HG02943 (cell line): ENCODE measurements around the gene MTM1.

Source experiments
- ATAC-seq: cut with Tn5 transposase; IDR thresholded peaks from one replicate; pipeline ENCODE4 v1.9.1; 2021; ENCODE audit warnings: mild to moderate bottlenecking, low read depth, moderate library complexity; ENCODE audit not compliant: unreplicated experiment

Gene MTM1

DNA sequence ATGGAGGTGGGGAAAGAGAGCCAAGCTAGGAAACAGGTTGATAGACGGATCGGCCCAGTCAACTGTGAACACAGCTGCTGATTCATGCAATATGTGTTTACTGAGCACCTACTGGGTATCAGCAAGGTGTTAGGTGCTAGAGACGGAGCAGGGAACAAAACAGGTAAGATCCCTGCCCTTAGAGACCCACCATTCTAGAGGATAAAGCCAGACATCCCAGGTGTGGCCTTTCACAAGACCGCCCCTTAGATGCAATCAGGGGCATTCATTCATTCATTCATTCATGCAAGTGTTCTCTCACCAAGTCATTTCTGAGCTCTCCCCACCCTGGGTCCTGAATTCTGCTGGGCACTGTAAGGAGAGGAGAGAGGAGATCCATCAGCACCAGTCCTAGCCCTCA, 20.2 kb upstream of the MTM1 start:
- ATAC-seq: no peak

- ATAC-seq: no peak
These were observed 19.7 kb upstream of the MTM1 start for GRCh38 chrX:150548684-150549083.

DNA sequence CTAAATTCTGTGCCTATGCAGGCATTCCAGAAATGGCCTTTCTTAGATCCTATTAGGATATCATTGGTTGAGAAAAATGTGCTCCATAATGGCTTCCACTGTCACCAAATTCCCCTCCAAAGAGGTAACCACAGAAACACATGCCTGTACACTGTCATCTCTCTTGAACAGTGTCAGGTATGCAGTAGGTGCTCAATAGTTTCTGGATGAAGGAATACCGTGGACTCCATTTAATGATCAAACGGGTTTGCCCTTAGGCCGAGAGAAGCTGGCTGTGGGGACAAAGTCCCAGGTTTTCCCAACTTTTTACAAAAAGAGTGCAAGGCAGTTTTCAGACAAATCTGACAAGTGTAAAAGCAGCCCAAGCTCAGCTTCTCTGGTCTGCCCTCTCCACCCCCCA, 16.5 kb upstream of the MTM1 start:
- no peak for ATAC-seq

DNA sequence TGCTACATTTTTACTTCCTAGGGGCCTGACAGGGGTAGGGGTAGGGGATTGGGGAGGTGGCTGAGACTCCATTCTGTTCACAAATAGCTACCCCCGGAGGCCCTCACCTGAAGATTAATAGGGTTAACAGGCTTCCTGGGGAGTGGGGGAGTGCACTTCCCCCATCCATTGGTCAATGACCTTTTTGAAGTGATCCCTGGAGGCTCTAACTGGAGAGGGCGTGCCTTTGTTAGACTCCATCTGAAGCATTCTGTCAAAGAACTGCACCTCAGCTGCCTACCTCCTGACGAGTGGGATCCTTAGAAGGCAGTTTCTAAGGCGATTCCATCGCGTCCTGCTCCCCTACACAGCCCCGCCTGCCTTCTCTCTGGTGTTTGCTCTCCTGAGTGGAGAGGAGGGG, 10.0 kb upstream of the MTM1 start:
- ATAC-seq: no peak

DNA sequence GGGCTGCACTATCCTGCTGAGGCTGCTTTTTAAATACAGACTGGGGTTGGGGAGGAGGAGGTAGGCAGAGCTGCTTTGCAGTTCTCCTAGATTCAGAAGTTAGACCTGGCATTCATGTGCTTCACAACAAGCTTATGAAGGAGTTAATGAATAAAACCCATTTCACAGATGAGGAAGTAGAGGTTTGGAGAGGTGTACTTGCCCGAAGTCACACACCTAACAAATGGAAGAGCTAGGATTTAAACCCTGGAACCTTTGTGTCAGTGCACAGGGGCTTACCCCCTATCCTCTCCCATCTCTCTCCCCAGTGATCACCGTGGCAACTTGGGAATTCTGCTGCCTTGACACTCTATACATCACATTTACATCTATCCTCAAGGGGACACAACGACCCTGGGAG, 3.6 kb upstream of the MTM1 start:
- no peak for ATAC-seq

DNA sequence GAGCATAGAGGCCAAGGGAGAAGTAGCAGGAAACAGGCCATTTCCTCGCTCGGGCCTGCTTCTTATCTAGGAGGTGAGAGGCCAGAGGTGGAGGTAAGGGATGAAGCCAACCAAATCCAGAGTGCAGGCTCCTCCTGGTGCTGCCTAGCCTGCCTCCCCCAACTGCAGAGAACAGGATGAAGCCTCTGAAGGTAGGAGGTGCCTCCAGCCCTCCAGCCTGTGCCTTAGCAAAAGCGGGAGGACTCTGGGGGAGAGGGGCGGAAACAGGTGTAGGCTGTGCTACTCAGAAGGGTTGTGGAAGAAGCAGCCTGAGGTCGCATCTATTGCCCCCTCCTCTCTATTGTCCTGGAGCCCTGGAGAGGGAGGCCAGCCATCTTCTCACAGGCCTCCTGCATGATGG, 2.9 kb upstream of the MTM1 start:
- ATAC-seq: no peak

DNA sequence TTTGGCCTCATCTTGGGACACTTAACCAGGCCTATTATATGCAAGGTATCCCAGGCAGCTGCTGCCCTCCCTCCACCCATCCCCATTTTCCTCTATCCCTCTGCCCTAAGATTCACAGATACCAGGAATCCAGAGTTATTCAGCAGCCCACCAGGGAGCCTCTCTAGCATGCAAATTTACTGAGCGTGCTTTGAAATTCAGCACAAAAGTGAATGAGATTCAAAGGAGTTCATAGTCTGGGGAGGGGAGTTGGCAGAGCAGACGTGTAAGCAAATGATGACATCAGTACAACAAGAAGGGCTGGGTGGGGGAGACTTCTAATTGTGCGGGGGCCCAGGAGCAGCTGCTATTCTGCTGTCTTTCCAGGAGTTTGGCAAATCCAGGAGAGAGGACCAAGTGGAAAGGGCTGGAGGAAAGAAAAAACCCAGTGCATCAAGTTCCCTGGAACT, 1.7 kb upstream of the MTM1 start:
- no peak for ATAC-seq

DNA sequence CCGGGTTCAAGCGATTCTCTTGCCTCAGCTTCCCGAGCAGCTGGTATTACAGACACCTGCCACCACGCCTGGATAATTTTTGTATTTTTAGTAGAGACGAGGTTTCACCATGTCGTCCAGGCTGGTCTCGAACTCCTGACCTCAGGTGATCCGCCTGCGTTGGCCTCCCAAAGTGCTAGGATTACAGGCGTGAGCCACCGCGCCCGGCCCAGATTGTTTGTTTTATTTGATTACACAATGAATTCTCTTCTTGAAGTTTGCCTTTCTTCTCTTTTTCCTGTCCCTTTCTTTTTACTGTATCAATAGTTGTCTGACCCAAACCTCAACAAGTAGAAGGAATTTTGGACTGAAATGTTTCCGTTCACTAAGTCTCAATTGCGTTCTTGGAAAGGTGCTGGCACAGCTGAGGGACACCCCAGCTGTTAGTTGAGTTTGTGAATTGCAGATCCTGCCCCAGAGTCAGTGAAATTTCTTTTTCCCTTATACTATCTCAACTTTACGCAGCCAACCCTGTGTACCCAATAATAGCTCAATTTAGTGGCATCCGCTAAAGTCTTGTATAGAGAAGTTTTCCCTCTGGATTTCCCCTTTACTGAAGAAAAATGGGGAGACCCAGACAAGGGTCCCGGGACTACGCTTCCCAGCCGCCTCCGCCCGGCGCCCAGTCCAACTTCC, 639 bp upstream of the MTM1 start:
- no peak for ATAC-seq

DNA sequence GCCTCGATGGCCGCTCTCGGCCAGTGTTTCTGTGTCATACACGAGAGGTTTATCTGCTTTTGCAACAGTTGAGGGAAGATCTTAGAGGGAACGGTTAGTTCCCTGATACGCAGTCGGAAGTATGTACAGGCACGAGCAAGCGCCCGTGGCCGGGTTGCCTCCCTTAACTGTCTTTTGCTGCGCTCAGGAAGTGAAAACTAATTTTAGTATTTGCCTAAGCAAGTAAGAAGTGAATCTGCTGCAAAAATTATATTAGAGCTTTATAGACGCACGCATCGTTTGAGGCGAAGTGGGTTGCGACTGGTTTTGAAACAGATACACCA, 695 bp downstream of the MTM1 start:
- ATAC-seq: peak; percentile 36

DNA sequence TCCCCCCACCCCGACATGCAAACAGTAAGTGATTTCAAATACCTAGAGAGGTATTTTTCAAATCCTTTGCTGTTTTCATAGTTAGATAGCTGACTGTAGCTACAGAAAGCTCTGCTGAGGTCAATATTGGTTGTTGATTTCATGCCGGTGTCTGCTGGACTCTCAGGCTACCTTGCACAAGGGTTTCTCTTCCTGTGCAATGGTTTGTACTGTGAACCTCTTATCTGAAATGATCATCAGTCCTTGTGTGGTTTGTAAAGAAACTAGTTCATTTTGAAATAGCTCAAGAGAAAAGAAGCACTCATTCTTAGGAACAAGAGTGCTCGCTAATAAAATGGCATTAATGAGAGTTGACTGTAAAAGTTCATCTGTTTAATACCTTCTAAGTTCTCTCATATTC, 2.1 kb downstream of the MTM1 start:
- no peak for ATAC-seq

- ATAC-seq: no peak
These were observed 3.8 kb downstream of the MTM1 start for GRCh38 chrX:150572206-150572605.

DNA sequence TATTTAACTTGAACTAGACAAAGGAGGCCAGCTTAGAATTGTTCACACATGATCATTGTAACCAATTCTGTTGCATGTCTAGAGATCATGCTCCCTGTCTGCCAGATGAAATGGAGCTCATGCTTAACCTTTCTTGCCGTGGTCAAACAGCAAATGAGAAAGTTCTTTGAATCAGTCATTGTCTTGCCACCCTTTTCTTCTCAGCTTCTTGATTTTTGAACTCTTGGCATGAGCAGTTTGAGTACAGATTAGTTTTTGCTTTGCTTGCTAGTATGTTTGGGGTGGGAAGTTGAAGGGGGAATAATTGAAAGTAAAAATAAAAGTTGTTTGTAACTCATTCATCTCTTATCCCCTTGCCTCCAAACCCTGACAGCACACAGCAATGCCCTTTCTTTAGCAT, 4.7 kb downstream of the MTM1 start:
- no peak for ATAC-seq

- ATAC-seq: no peak
These were observed 5.3 kb downstream of the MTM1 start for GRCh38 chrX:150573702-150574101.

GRCh38 chrX:150574559-150575418, 6.4 kb downstream of the MTM1 start:
- peak; percentile 43 for ATAC-seq

DNA sequence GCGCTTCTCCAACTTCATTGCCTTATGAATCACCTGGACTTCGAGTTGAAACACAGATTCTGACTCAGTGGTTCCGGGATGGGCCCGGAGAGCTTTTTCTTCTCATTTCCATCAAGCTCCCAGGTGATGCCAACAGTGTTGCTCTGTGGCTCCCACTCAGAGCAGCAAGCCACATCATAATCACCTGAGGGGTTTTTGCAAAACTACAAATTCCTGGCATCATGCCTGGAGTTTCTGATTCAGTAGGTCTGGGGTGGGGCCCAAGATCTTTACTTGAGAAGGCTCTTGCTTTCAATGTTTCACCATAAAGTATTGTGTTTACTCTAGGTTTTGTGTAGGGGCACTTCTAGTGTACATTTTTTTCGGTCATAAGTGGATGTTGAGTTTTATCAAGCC, 7.0 kb downstream of the MTM1 start:
- ATAC-seq: no peak

- ATAC-seq: no peak
These were observed 8.8 kb downstream of the MTM1 start for GRCh38 chrX:150577174-150577573.

- ATAC-seq: no peak
These were observed 12.8 kb downstream of the MTM1 start for GRCh38 chrX:150581093-150581775.

GRCh38 chrX:150582338-150582948, 14.0 kb downstream of the MTM1 start:
- no peak for ATAC-seq

- ATAC-seq: no peak
These were observed 19.4 kb downstream of the MTM1 start for GRCh38 chrX:150587585-150588503.

DNA sequence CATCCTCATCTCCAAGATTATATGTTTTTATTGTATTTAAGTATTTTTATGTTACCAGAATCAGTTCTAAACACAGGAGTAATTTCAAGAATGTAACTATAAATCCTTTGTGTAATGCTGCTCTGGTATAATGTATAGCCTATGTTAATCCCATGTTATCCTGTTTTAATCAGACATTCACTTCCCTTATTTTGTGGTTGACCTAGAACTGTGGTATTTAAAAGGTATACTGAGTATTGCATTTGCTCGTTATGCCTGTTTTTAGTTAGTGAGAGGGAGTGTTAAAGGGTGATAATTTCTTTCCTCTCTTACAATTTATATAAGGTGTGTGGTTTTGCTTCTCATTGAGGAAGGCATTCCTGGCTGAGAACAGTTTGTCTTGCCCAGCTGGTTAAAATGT, 26.2 kb downstream of the MTM1 start:
- no peak for ATAC-seq
